Transverse colon (tissue), 4 donors: Measurements from ENCODE around the gene SMG6.

Experiments used
- CTCF ChIP-seq, 5 experiments: fragments of 200-600 bp in 3 of 5; fragments of 450-650 bp in 2 of 5; sonication (generic) in 3 of 5; IDR thresholded peaks; 1 replicate in 2 of 5; 2 replicates in 3 of 5; pipeline ENCODE4 v1.5.1; 2016 to 2017; ENCODE audit warnings: antibody characterized with exemption in 5 of 5, inconsistent platforms in 3 of 5, mild to moderate bottlenecking in 2 of 5, moderate library complexity in 1 of 5
- POLR2A ChIP-seq: fragments of 450-650 bp; IDR thresholded peaks from one replicate; pipeline ENCODE4 v1.6.1; 2016; ENCODE audit warnings: antibody characterized with exemption, mild to moderate bottlenecking, moderate library complexity
- POLR2AphosphoS5 ChIP-seq, 3 donors: sonication (generic); formaldehyde crosslinking; IDR thresholded peaks; one replicate each; pipeline ENCODE4 v1.6.1; 2016; ENCODE audit warnings: antibody characterized with exemption in 3 of 3

GRCh38 chr17:2155573-2155972, 148.0 kb downstream of the SMG6 start:
- TF ChIP-seq CTCF (IDR thresholded peaks at IDR 0.05): no peak
- TF ChIP-seq POLR2AphosphoS5 (IDR thresholded peaks at IDR 0.05): no peak
- no peak for TF ChIP-seq POLR2A
